Amygdala (tissue), 56 donors: Measurements from ENCODE around the gene TFRC.
"Not testable (repeated sequence)": the region's sequence is repeated elsewhere in the genome, so short reads cannot be mapped to it uniquely, and the experiment has no call there.

ENCODE experiments used
- DNase-seq, 56 donors: peaks; one replicate each; lab custom pipeline; 2025; lab: John Stamatoyannopoulos, UW

The TFRC gene

GRCh38 chr3:196087906-196088305, 6.0 kb upstream of the TFRC start:
- DNase-seq = no peak

GRCh38 chr3:196082619-196082971, 705 bp upstream of the TFRC start:
- peak in 1 of 56 donors; percentile 0 for DNase-seq

GRCh38 chr3:196081002-196081833, 672 bp downstream of the TFRC start:
- peak in 47 of 56 donors; percentile 10 to 69 (median 41) for DNase-seq

GRCh38 chr3:196080101-196080846, 1.6 kb downstream of the TFRC start:
- DNase-seq = not testable (repeated sequence)

DNA sequence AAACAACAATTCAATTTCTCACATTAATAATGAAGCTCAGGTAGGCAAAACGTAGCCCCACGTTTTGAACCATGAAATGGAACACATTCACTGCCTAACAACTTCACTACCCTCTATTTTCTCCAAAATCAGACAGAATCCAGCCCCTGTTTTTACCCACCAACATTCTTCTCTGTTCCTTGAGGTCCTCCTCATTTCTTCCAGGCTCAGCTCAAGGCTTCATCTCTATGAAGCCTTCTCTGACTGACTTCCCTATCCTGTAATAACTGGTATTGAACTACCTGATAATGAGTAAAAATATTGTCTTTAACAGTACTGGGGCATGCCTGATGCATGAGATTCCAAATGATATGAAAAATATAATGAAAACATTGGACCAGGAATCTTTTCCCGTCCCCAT, 2.2 kb downstream of the TFRC start:
- DNase-seq = no peak

DNA sequence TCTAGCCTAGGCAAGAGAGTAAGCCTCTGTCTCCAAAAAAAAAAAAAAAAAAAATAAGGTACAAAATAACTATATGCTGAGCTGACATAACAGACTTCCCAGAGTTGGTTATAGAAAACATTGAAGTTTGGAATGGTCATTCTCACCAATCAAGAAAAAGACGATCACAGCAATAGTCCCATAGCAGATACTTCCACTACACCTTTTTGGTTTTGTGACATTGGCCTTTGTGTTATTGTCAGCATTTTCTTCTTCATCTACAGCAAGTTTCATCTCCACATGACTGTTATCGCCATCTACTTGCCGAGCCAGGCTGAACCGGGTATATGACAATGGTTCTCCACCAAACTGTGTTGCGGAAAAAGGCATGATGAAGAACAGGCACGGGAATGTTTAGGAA, 6.9 kb downstream of the TFRC start:
- DNase-seq = no peak

DNA sequence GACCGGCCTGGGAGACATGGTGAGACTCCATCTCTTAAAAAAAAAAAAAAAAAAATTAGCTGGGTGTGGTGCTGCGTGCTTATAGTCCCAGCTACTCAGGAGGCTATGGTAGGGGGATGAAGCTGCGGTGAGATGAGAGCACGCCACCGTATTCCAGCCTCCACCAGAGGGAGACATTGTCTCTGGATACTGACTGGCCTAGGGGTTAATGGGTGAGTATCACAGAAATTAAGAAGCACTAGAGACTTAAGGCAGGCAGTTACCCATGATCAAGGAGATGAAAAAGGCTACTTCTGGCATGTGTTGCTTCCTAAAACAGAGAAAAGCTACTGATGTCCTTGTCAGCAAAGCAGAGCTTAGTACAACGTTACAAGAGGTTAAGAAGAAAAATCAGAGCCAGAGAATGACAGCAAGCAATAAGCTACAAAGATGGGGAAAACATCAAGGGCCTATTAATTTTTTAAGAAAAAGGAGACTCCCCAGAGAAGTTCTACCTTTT, 8.6 kb downstream of the TFRC start:
- DNase-seq = peak in 42 of 56 donors; percentile 1 to 79 (median 21)

DNA sequence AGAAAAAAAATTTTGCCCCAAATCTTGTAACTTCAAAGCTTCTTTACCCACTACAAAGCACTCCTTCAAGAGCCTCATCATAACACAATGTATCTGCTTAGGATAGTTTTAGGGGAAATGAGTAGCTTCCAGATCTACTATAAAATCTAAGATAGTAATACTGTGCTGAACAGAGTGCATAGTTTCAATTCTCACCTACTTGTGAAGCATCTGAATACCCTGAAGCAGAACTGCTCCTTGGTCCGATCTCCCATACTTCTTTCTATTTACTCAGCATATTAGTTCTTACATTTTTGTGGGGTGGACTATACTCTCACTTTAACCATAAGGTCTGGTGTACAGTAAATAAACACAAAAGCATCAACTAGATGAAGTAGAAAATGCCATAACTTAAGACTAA, 9.6 kb downstream of the TFRC start:
- no peak for DNase-seq

DNA sequence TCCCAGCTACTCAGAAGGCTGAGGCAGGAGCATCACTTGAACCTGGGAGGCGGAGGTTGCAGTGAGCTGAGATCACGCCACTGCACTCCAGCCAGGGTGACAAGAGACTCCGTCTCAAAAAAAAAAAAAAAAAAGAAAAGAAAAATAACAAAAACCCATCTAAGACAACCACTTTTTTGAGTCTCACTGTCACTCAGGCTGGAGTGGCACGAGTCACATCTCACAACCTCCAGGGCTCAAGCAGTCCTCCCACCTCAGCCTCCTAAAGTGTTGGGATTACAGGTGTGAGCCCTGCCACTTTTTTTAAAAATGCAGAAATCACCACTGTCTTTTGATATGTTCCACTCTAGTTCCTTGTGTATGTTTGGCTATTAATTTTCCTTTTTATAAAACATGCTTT, 13.1 kb downstream of the TFRC start:
- not testable (repeated sequence) for DNase-seq

DNA sequence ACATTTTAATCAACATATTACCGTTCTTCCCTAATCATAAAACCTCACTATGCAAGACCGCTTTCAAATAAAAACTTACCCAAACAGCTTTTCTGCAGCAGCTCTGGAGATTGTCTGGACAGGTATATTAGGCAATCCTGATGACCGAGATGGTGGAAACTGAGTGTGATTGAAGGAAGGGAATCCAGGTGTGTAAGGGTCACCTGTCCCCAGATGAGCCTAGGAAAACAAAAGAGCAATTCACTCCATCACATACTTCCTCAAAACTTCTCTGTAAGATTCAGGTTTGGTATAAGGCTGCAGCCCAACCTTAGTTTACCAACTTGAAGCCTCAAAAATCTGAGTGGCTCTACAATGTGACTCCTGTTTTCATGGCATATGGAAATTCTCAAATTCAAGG, 14.5 kb downstream of the TFRC start:
- DNase-seq = no peak

- no peak for DNase-seq
Measured at GRCh38 chr3:196063971-196064370, 17.9 kb downstream of the TFRC start.

DNA sequence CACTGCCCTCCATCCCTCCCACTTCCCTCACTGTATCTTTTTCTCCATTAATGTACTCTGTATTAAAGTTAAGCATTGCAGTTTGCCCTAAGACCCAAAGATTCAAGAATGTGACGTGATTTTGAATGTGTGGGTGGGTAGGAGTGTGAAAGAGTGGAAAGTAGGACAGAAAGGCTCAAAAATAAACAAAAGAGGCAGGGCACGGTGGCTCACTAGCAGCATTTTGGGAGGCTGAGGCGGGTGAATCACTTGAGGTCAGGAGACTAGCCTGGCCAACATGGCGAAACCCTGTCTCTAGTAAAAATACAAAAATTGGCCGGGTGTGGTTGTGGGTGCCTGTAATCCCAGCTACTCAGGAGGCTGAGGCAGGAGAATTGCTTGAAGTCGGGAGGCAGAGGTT, 18.4 kb downstream of the TFRC start:
- no peak for DNase-seq

DNA sequence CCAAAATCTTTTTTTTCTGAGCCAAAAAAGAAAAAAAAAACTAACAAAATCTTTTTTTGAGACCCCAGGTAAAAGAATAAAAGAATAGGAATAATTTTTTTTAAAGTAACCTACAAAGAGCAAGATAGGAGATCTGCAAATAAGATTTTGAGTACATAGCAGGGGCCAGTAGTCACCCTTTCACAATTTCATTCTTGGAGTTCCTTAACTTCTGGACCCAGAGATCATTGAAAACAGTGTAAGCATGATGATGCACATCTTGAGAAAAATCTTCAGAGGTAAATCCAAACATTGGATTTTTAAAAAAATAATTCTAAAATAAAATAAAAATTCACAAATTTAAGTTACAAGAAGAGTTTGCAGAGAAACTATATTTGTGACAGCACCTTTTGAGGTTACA, 18.8 kb downstream of the TFRC start:
- DNase-seq = no peak

DNA sequence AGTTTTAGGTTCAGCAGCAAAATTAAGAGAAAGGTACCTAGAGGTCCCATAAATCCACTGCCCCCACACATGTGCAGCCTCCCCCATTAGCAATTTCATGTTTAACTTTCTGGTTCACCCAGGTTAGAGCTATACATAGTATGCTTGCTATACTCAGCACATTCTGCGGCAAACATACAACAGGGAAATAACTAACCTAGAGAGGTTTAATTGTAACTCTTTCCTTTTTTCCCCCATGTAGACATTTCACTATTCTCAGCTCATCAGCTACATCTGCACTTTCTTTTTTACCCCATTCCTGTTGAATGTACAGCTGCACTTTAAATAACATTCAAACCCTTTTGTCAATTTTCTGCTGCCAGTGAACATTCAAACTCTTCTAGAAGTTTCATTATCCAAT, 21.1 kb downstream of the TFRC start:
- DNase-seq = no peak

DNA sequence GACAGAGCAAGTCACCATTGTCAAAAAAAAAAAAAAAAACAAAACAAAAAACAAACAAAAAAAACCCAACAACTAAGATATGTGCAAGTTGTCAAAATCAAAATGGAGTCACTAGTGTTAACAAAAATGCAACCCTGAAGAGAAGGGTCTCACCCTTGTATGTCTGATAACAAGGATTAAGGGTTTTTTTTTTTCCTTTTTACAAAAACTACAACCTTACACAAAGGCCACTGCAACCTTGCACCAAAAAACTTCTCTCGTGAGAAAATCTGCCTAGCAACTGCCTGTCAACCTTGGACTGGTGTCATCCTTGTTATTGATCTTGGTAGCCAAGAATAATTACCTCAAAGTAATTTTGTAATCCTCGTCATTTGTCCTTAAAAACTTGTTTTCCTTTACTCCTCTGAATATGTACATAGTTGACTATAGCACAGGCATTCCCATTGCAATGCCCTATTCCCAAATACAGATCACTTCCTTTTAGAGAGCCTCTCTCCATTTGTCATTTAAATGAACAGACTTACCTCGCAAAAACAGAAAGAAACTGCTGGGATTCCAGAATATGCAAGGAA, 24.0 kb downstream of the TFRC start:
- no peak for DNase-seq

GRCh38 chr3:196056371-196056770, 25.5 kb downstream of the TFRC start:
- DNase-seq = not testable (repeated sequence)

DNA sequence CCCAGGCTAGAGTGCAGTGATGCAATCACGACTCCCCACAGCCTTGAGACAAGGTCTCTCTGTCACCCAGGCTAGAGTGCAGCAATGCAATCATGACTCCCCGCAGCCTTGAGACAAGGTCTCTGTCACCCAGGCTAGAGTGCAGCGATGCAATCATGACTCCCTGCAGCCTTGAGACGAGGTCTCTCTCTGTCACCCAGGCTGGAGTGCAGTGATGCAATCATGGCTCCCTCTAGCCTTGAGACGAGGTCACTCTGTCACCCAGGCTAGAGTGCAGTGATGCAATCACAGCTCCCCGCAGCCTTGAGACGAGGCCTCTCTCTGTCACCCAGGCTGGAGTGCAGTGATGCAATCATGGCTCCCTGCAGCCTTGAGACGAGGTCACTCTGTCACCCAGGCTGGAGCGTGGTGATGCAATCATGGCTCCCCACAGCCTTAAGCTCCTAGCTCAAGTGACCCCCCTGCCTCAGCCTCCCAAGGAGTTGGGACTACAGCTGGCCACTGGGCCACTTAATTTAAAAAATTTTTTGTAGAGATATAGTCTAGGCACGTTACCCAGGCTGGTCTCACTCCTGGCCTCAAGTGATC, 26.1 kb downstream of the TFRC start:
- no peak for DNase-seq

- DNase-seq = no peak
Measured at GRCh38 chr3:196055240-196055639, 26.6 kb downstream of the TFRC start.

DNA sequence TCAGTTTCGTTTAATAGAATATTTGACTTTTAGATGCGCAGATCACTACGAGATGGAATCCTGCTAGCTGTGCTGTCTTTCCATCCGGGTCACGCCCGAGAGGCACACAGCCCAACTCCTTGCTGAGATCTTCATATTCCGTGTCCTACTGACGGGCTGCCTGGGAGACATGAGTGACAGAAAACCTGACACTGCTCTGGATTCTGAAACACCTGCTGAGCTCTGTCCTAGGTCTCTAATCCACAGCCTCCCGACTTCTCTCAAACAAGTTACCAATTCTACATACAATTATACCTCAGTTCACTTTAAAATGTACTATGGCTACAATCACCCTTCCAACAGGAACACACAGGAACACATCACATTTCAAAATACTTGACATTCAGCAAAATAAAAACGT, 27.2 kb downstream of the TFRC start:
- no peak for DNase-seq

DNA sequence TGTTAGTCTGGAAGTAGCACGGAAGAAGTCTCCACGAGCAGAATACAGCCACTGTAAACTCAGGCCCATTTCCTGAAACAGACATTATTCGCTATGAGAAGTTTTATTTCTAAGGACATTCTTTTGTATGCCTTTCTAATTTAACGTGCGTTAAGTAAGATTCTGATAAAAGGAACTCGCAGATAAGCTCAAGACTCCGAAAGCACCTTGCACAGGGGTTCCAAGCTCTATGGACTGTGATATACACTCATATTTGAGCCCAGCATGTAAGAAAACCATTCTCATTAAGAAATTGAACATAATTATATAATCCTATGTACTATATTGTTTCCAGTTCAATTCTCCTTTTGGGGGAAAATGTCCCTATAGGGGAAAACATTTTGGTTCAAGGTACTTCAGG, 28.4 kb downstream of the TFRC start:
- DNase-seq = no peak
